Heart right ventricle (tissue), 16 donors: ENCODE results near the gene RNASE2. TPM values are rescaled to one million over a fixed set of nuclear protein-coding genes. Genes with fewer than 3 reads are reported as not detected.
"Not testable (repeated sequence)": the region's sequence is repeated elsewhere in the genome, so short reads cannot be mapped to it uniquely, and the experiment has no call there.

Source experiments
- ATAC-seq, 8 donors: fragments of 200-7000 bp; cut with Tn5 transposase; one replicate each; pipeline ENCODE4 v1.9.1; 2020; ENCODE audit warnings: mild to moderate bottlenecking in 8 of 8, moderate library complexity in 8 of 8, moderate number of reproducible peaks in 1 of 8
- DNase-seq, 2 donors: peaks; one replicate each; pipeline ENCODE4 v3.0.0-alpha.2; 2020
- H3K27ac ChIP-seq, 10 donors: fragments of 200-600 bp; sonication (generic) in 2 of 10; one replicate each; pipeline versions ENCODE4 v1.5.0 to v1.8.0; 2020 to 2022; ENCODE audit warnings: mild to moderate bottlenecking in 3 of 10
- H3K27me3 ChIP-seq, 7 donors: fragments of 200-600 bp; one replicate each; pipeline ENCODE4 v1.8.0; 2021 to 2022; ENCODE audit warnings: mild to moderate bottlenecking in 2 of 7
- H3K36me3 ChIP-seq, 9 donors: fragments of 200-600 bp; sonication (generic) in 1 of 9; one replicate each; pipeline versions ENCODE4 v1.5.0 to v1.8.0; 2020 to 2022; ENCODE audit warnings: mild to moderate bottlenecking in 2 of 9
- H3K4me1 ChIP-seq, 9 donors: fragments of 200-600 bp; sonication (generic) in 1 of 9; one replicate each; pipeline versions ENCODE4 v1.5.0 to v1.8.0; 2020 to 2022; ENCODE audit warnings: mild to moderate bottlenecking in 4 of 9
- H3K4me3 ChIP-seq, 10 donors: fragments of 200-600 bp; sonication (generic) in 2 of 10; one replicate each; pipeline versions ENCODE4 v1.5.0 to v1.8.0; 2020 to 2022; ENCODE audit warnings: mild to moderate bottlenecking in 7 of 10, moderate library complexity in 2 of 10
- H3K9me3 ChIP-seq, 11 donors: fragments of 200-600 bp in 10 of 11; sonication (generic) in 2 of 11; one replicate each; pipeline versions ENCODE4 v1.5.0 to v1.8.0; 2013 to 2022; ENCODE audit warnings: mild to moderate bottlenecking in 2 of 11, control low read depth in 1 of 11, moderate library complexity in 1 of 11
- WGBS, 2 donors: extraction: QIAGEN DNeasy Blood & Tissue Kit; methylation state at CpG; one replicate each; pipeline ENCODE4 v1.1.7; 2013; ENCODE audit warnings: inconsistent platforms in 1 of 2; 5-methylcytosine and 5-hydroxymethylcytosine counted together
- intact Hi-C, 10 donors: fragments of 100-400 bp; cut with DNase I; formaldehyde crosslinking; loops; one replicate each; pipeline versions ENCODE4 v1.11.1 to v1.14.2; 2022
- polyA plus RNA-seq, 2 donors: library from polyadenylated mRNA; stranded (reverse); fragments of 200-250 nt; gene quantifications; one replicate each; pipeline ENCODE4 v1.2.3, GENCODE V29; 2013
- total RNA-seq, 10 donors: library from RNA; stranded (reverse); fragmentation: NEBNext Ultra II Directional in 3 of 10; extraction: Animal tissue kit (Norgen Biotek cat#: 25700) in 3 of 10; gene quantifications; one replicate each; pipeline versions ENCODE4 v1.2.1 to v1.2.4, GENCODE V29; 2021 to 2023
- TF ChIP-seq, protein P1 (sequence below), 9 donors: fragments of 200-600 bp; sonication (generic) in 2 of 9; IDR thresholded peaks; one replicate each; pipeline versions ENCODE4 v1.5.0 to v1.8.0; 2021 to 2022; ENCODE audit warnings: antibody characterized with exemption in 9 of 9, mild to moderate bottlenecking in 5 of 9, moderate library complexity in 1 of 9
- donor health status: Arrhythmogenic right ventricular cardiomyopathy.
- donor health status: ischemic (EF 13 %, LVEDD 7.1; RV severe dilation, severe dysfunction).
- donor health status: healthy with polysubstance abuse.
- donor health status: DM: no; HTN: yes; CAD: no.
- donor health status: DM: no; HTN: no; CAD: no.
- donor health status: ischemic (EF 25% LVEDD 6.9; RV normal size, moderate dysfunction).
- donor health status: ischemic (EF 25% LVEDD 5.7; RV mildly dilated, moderate dysfunction).
- donor health status: healthy.
- donor health status: DM: yes; HTN: yes; CAD: no.
- donor health status: Ischemic cardiomyopathy.
- donor health status: ischemic (EF 35%, LVEDD 5.7; RV mildly dilated, moderate dysfunction).
- donor health status: nonischemic (EF 11% LVEDD 7.7; RV severe dilation, severe dysfunction).
- donor health status: DM: yes; HTN: yes; CAD: no.
- donor health status: PGD.
- donor health status: ischemic (EF 29% LVEDD 5.4; RV normal size, mild dysfunction).
- donor health status: nonischemic (EF 23%, LVEDD 6.1; RV moderate dilation, normal function).

Gene RNASE2
- total and polyA plus RNA-seq, 12 donors = 1.2 to 7.8 (median 3.7) TPM; not detected in 6

DNA sequence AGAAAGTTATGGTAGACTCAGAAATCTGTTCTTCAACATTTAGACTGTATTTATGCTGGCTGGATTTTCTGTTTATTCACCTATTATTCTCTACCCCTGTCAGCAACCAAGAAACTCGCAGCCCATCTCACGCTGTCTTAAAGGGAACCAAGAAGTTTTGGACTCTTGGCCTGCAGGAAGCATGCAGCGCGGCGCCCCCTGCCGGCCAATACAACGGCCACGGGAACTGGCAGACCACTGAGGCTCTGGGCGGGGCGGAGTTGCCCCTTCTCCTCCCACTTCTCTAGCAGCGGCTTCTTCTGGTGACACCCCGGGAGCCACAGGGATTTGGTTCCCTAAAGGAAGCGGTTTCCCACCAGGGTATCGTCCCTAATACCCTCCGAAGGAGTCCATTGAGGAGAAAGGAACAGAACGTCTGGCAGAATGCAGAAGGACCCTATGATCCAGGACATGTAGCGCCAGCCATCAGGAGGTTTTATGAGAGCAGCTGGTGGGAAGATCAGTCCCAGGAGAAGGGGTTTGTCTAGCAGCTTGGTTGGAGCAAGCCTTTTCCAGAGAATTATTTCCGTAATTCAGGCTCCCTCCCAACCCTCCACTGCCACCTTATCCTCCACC, 21.0 kb upstream of the RNASE2 start:
- 15 to 23% methylated on average over 17 to 18 of the region's 18 CpGs for WGBS, 2 donors
- TF ChIP-seq, protein P1, sequence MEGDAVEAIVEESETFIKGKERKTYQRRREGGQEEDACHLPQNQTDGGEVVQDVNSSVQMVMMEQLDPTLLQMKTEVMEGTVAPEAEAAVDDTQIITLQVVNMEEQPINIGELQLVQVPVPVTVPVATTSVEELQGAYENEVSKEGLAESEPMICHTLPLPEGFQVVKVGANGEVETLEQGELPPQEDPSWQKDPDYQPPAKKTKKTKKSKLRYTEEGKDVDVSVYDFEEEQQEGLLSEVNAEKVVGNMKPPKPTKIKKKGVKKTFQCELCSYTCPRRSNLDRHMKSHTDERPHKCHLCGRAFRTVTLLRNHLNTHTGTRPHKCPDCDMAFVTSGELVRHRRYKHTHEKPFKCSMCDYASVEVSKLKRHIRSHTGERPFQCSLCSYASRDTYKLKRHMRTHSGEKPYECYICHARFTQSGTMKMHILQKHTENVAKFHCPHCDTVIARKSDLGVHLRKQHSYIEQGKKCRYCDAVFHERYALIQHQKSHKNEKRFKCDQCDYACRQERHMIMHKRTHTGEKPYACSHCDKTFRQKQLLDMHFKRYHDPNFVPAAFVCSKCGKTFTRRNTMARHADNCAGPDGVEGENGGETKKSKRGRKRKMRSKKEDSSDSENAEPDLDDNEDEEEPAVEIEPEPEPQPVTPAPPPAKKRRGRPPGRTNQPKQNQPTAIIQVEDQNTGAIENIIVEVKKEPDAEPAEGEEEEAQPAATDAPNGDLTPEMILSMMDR (IDR thresholded peaks at IDR 0.05) = peak; percentile 5 to 65 (median 43)

DNA sequence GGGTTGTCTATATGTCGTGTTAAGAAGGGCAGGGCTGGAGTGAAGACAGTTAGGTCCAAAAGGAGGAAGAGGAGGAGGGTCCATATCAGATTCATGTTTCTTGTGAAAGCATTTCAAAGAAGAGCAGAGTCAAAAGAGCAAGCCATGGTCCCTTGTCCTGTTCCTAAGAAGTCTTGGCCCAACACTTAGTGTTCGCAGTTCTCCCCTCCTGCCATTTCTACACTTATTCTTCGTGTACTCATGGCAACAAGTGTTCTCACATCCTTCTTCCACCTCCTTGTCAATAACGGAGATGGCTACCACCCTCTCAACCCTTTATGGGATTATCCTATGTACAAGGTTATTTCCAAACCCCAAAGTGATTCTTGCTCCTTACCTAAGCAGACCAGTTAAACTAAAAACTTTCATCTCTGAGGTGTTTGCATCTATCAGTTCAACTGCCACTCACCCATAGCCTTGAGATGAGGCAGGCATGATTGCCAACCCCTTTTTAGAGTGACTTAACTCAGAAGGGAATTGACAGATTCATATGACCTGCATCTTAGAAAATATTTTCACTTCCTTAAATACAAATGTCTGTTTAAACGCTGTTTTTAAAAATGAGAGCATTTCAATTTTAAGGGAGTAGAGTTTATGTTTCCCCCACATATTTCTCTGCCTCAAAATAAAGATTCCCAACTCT, 19.8 kb upstream of the RNASE2 start:
- TF ChIP-seq, protein P1 (IDR thresholded peaks at IDR 0.05) = no peak
- ATAC-seq (no peak), DNase-seq (no peak)
- Histone ChIP-seq H3K27ac (no peak overlapping the region), H3K4me3 (no peak overlapping the region), H3K9me3 (no peaks in the 10 kb centered on the region), H3K4me1 (no peaks in the 10 kb centered on the region), H3K27me3 (peaks cover 0 to 13% (median 0%) of the 10 kb centered on the region in 7 donors), H3K36me3 (no peaks in the 10 kb centered on the region)
- 77 to 80% methylated on average over 5 of the region's 5 CpGs for whole genome bisulfite sequencing, 2 donors
- intact Hi-C loops = loop anchor here in 1 of 10 donors (5.0 kb wide), 1 partner anchor 43 kb away; the partner anchor contains the start of gene RNASE3

More for the DNA sequence above, 21.0 kb upstream of the RNASE2 start:
- Histone ChIP-seq H3K27me3 (peaks cover 0 to 17% (median 0%) of the 10 kb centered on the region in 7 donors), H3K36me3 (no peaks in the 10 kb centered on the region), H3K4me1 (no peaks in the 10 kb centered on the region), H3K4me3 (no peak overlapping the region), H3K27ac (no peak overlapping the region), H3K9me3 (no peaks in the 10 kb centered on the region)
- DNase-seq (peak; percentile 5 to 46), ATAC-seq (no peak)
- intact Hi-C loops = no loop called here

DNA sequence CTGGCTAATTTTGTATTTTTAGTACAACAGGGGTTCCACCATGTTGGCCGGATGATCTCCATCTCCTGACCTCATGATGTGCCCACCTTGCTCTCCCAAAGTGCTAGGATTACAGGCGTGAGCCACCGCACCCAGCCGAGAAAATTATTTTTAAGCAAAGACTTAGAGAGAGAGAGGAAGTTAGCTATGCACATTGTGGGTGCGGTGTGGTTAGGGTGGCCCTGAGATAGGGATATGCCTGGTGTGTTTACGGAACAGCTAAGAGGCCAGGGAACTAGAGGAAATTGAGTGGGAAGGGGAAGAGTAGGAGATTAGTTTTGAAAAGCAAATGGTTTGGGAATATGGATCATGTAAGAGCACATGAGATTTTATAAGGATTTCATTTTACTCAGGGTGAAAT, 10.1 kb upstream of the RNASE2 start:
- H3K27ac ChIP-seq, H3K4me3 ChIP-seq, intact Hi-C loops, ATAC-seq, H3K36me3 ChIP-seq, H3K4me1 ChIP-seq, DNase-seq, H3K9me3 ChIP-seq: not testable (repeated sequence)
- 72 to 77% methylated on average over 6 of the region's 6 CpGs for WGBS, 2 donors
- H3K27me3 ChIP-seq = peaks cover 0 to 20% (median 6%) of the 10 kb centered on the region in 7 donors

DNA sequence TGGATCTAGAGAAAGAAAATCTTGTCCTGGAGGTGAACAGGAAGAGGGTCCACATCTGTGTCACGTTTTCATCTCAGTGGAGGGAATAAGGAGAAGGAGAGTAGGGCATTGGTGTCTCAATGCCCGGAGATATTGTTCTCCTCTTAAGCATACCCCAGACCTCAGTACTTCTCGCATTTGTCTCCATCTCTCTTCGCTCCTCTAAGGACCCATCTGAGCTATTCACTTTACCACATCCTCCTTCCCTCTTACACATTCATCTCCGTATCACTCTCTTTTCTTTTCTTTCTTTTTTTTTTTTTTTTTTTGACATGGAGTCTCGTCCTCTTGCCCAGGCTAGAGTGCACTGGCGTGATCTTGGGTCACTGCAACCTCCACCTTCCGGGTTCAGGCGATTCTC, 8.6 kb upstream of the RNASE2 start:
- DNase-seq, ATAC-seq, H3K4me1 ChIP-seq, H3K9me3 ChIP-seq, H3K36me3 ChIP-seq, H3K4me3 ChIP-seq, intact Hi-C loops, H3K27ac ChIP-seq: not testable (repeated sequence)
- H3K27me3 ChIP-seq = peaks cover 0 to 14% (median 4%) of the 10 kb centered on the region in 7 donors
- 85 to 90% methylated on average over 4 of the region's 9 CpGs for WGBS, 2 donors

DNA sequence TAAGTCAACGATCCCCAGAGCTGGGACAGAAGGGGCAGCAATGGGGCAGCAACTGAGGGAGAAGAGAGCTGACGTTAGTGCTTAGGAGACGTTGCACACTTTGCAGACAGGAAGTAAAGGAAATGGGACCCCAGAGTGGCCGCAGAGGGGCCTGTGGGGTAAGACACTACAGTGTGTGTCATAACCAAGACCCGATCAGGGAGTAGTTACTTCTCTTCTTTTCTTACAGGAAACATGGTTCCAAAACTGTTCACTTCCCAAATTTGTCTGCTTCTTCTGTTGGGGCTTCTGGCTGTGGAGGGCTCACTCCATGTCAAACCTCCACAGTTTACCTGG, 219 bp downstream of the RNASE2 start:
- Histone ChIP-seq H3K4me1 (peaks cover 0 to 11% (median 0%) of the 10 kb centered on the region in 9 donors), H3K27ac (peak overlapping the region in 1 of 10 donors; percentile 16), H3K27me3 (peaks cover 0 to 14% (median 10%) of the 10 kb centered on the region in 7 donors), H3K4me3 (peak overlapping the region in 1 of 10 donors; percentile 23)
- ATAC-seq = peak in 2 of 8 donors; percentile 30 to 63
- H3K36me3 ChIP-seq, DNase-seq, intact Hi-C loops, H3K9me3 ChIP-seq: not testable (repeated sequence)
- WGBS, 2 donors = 54 to 71% methylated on average over 5 of the region's 5 CpGs
